ENCODE results near the gene SLC9A9.

- TF ChIP-seq CTCF (IDR thresholded peaks at IDR 0.05) (no peak), POLR2A (IDR thresholded peaks at IDR 0.05) (no peak)
These were observed 296.5 kb downstream of the SLC9A9 start for GRCh38 chr3:143551761-143552160.

All from thyroid gland (tissue), 4 donors.